ENCODE results near the gene UNCX.
A peak's percentile ranks its signal among the peaks of the same experiment; 100 is the strongest.
"Not testable (repeated sequence)": the region's sequence is repeated elsewhere in the genome, so short reads cannot be mapped to it uniquely, and the experiment has no call there.

UNCX gene

DNA sequence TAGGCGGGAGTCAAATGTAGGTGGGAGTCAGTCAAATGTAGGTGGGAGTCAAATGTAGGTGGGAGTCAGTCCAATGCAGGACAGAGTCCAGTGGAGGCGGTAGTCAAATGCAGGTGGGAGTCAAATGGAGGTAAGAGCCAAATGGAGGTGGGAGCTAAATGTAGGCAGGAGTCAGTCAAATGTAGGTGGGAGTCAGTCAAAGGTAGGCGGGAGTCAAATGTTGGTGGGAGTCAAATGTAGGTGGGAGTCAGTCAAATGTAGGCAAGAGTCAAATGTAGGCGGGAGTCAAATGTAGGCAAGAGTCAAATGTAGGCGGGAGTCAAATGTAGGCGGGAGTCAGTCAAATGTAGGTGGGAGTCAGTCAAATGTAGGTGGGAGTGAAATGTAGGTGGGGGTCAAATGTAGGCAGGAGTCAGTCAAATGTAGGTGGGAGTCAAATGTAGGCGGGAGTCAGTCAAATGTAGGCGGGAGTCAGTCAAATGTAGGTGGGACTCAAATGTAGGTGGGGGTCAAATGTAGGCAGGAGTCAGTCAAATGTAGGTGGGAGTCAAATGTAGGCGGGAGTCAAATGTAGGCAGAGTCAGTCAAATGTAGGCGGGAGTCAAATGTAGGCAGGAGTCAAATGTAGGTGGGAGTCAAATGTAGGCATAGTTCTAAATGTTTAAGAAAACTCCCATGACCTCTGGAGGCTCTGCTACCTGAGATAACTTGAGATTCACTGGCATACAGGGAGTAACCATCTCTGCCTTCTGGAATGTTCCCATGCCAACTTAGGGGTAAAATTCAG, 42.5 kb upstream of the UNCX start:
- H2AFZ ChIP-seq (ENCODE audit: low read length) = no peak overlapping the region

DNA sequence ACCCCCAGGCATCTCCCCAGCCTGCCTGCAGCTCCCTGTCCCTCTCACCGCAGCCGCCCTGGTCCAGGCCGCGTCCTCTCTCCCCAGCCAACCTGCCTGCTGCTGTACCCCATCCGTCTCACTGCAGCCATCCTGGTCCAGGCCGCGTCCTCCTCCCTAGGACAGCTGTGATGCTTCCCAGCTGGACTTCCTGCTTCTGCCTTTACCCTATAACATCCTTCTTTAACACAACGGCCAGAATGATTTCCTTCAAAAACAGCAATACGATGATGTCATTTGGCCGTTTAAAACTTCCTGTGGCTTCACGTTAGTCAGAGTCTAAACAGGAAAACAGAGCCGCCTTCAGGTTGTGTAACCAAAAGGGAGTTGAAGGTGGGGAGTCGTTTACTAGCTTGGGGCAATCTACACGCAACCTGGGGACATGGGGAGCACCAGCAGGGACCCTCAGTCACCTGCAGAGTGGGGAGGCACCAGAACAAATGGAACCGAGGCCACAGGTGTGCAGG, 40.4 kb upstream of the UNCX start:
- H3K27me3 ChIP-seq (ENCODE audit: insufficient read depth, low read length, poor library complexity, severe bottlenecking) = no peaks in the 10 kb centered on the region
- H3K9me3 ChIP-seq (ENCODE audit: insufficient read depth, low read depth, low read length) = no peaks in the 10 kb centered on the region
- H2AFZ ChIP-seq (ENCODE audit: low read length) = peak overlapping the region; percentile 28; the same call in 1 of the 2 replicates
- peaks cover 19% of the 10 kb centered on the region for H3K4me1 ChIP-seq (ENCODE audit: insufficient read depth, low read length, poor library complexity, severe bottlenecking)
- peak overlapping the region; percentile 41 for H3K4me3 ChIP-seq (ENCODE audit: low read length, poor library complexity, severe bottlenecking)
- no peak for TF ChIP-seq EZH2phosphoT487 (IDR thresholded peaks at IDR 0.05; ENCODE audit: borderline replicate concordance)
- TF ChIP-seq, protein P1, sequence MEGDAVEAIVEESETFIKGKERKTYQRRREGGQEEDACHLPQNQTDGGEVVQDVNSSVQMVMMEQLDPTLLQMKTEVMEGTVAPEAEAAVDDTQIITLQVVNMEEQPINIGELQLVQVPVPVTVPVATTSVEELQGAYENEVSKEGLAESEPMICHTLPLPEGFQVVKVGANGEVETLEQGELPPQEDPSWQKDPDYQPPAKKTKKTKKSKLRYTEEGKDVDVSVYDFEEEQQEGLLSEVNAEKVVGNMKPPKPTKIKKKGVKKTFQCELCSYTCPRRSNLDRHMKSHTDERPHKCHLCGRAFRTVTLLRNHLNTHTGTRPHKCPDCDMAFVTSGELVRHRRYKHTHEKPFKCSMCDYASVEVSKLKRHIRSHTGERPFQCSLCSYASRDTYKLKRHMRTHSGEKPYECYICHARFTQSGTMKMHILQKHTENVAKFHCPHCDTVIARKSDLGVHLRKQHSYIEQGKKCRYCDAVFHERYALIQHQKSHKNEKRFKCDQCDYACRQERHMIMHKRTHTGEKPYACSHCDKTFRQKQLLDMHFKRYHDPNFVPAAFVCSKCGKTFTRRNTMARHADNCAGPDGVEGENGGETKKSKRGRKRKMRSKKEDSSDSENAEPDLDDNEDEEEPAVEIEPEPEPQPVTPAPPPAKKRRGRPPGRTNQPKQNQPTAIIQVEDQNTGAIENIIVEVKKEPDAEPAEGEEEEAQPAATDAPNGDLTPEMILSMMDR (conservative IDR thresholded peaks at IDR 0.05; ENCODE audit: low read length) = peak; percentile 32
- no peaks in the 10 kb centered on the region for H3F3A ChIP-seq (ENCODE audit: low read depth)
- H3K36me3 ChIP-seq (ENCODE audit: insufficient read depth, low read length) = no peaks in the 10 kb centered on the region
- H3K4me2 ChIP-seq (ENCODE audit: low read depth, low read length, poor library complexity, severe bottlenecking) = peak overlapping the region; percentile 65
- no peaks in the 10 kb centered on the region for H3K9me2 ChIP-seq (replicated peaks; ENCODE audit: low read depth, low read length)
- H4K20me1 ChIP-seq (ENCODE audit: insufficient read depth, low read length, poor library complexity, severe bottlenecking) = no peaks in the 10 kb centered on the region
- H3K79me2 ChIP-seq (ENCODE audit: insufficient read depth, low read length) = no peaks in the 10 kb centered on the region
- H3K9ac ChIP-seq (ENCODE audit: low read depth, low read length, poor library complexity, severe bottlenecking) = peak overlapping the region; percentile 58

More for the DNA sequence above, 42.5 kb upstream of the UNCX start:
- no peaks in the 10 kb centered on the region for H3K27me3 ChIP-seq (ENCODE audit: insufficient read depth, low read length, poor library complexity, severe bottlenecking)
- no peak overlapping the region for H3K4me3 ChIP-seq (ENCODE audit: low read length, poor library complexity, severe bottlenecking)
- peaks cover 19% of the 10 kb centered on the region for H3K4me1 ChIP-seq (ENCODE audit: insufficient read depth, low read length, poor library complexity, severe bottlenecking)
- no peaks in the 10 kb centered on the region for H3K9me2 ChIP-seq (replicated peaks; ENCODE audit: low read depth, low read length)
- TF ChIP-seq, protein P1 (conservative IDR thresholded peaks at IDR 0.05; ENCODE audit: low read length) = no peak
- no peak for TF ChIP-seq EZH2phosphoT487 (IDR thresholded peaks at IDR 0.05; ENCODE audit: borderline replicate concordance)
- no peak overlapping the region for H3K4me2 ChIP-seq (ENCODE audit: low read depth, low read length, poor library complexity, severe bottlenecking)
- H3K36me3 ChIP-seq (ENCODE audit: insufficient read depth, low read length) = no peaks in the 10 kb centered on the region
- H3K79me2 ChIP-seq (ENCODE audit: insufficient read depth, low read length) = no peaks in the 10 kb centered on the region
- H3K9me3 ChIP-seq (ENCODE audit: insufficient read depth, low read depth, low read length) = no peaks in the 10 kb centered on the region
- H3K9ac ChIP-seq (ENCODE audit: low read depth, low read length, poor library complexity, severe bottlenecking) = no peak overlapping the region
- no peaks in the 10 kb centered on the region for H3F3A ChIP-seq (ENCODE audit: low read depth)
- H4K20me1 ChIP-seq (ENCODE audit: insufficient read depth, low read length, poor library complexity, severe bottlenecking) = no peaks in the 10 kb centered on the region

DNA sequence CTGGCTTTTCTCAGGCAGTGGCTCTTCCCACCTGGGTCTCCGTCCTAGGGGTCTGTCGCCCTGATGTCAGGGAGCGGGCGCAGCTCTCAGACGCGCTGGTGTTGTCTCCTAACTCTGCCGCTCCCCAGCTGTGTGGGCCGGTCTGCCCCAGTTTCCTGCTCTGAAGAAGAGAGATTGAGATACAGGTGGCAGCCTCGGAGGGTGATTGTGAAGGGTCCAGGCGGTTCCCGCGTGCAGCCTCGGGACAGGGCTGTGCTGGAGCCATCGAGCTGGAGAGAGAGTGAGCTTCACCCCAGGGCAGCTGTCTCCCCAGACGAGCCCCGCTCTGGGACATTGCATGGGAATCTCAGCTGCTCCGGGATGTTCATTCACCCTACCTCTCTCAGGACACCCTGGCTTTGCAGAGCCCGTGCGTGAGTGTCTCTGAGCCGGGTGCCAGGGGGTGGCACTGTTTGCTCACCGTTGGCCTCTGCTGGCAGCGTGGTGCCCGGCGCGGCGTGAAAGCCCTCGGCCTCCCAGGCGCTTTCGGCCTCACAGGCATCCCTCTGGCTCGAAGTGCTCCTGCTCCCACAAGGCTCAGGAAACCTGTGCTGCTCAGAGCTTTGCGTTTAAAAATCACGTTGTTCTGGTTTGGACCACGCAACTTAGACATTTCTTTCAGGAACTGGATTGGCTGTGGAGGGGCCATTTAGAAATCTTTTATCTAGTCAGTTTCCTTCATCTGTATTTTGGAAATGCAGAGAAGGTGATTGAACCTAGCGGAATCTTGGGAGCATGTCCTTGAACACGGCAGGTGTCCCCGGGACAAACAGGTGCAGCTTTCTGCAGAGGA, 38.9 kb upstream of the UNCX start:
- Histone ChIP-seq H3K9me2 (replicated peaks; ENCODE audit: low read depth, low read length) (no peaks in the 10 kb centered on the region), H3K9ac (ENCODE audit: low read depth, low read length, poor library complexity, severe bottlenecking) (no peak overlapping the region), H3K9me3 (ENCODE audit: insufficient read depth, low read depth, low read length) (no peaks in the 10 kb centered on the region), H3K4me1 (ENCODE audit: insufficient read depth, low read length, poor library complexity, severe bottlenecking) (peaks cover 23% of the 10 kb centered on the region), H3K27me3 (ENCODE audit: insufficient read depth, low read length, poor library complexity, severe bottlenecking) (no peaks in the 10 kb centered on the region), H3K4me3 (ENCODE audit: low read length, poor library complexity, severe bottlenecking) (no peak overlapping the region), H2AFZ (ENCODE audit: low read length) (peak overlapping the region; percentile 74), H3K36me3 (ENCODE audit: insufficient read depth, low read length) (no peaks in the 10 kb centered on the region), H3K4me2 (ENCODE audit: low read depth, low read length, poor library complexity, severe bottlenecking) (no peak overlapping the region), H4K20me1 (ENCODE audit: insufficient read depth, low read length, poor library complexity, severe bottlenecking) (no peaks in the 10 kb centered on the region), H3F3A (ENCODE audit: low read depth) (0 out of 2 replicates have a peak, but pooled peaks cover 2% of the 10 kb centered on the region), H3K79me2 (ENCODE audit: insufficient read depth, low read length) (no peaks in the 10 kb centered on the region)
- TF ChIP-seq, protein P1 (conservative IDR thresholded peaks at IDR 0.05; ENCODE audit: low read length) = peak; percentile 74
- no peak for TF ChIP-seq EZH2phosphoT487 (IDR thresholded peaks at IDR 0.05; ENCODE audit: borderline replicate concordance)

DNA sequence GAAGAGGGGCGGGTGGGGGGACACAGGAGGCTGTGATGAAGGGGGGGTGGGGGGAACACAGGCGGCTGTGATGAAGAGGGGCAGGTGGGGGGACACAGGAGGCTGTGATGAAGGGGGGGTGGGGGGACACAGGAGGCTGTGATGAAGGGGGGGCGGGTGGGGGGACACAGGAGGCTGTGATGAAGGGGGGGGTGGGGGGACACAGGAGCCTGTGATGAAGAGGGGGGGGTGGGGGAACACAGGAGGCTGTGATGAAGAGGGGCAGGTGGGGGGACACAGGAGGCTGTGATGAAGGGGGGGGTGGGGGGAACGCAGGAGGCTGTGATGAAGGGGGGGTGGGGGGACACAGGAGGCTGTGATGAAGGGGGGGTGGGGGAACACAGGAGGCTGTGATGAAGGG, 36.2 kb upstream of the UNCX start:
- not testable (repeated sequence) for H3K4me3 ChIP-seq (ENCODE audit: low read length, poor library complexity, severe bottlenecking); H3K9ac ChIP-seq (ENCODE audit: low read depth, low read length, poor library complexity, severe bottlenecking); H3K9me2 ChIP-seq (replicated peaks; ENCODE audit: low read depth, low read length); H4K20me1 ChIP-seq (ENCODE audit: insufficient read depth, low read length, poor library complexity, severe bottlenecking); H3K4me2 ChIP-seq (ENCODE audit: low read depth, low read length, poor library complexity, severe bottlenecking); H3K27me3 ChIP-seq (ENCODE audit: insufficient read depth, low read length, poor library complexity, severe bottlenecking); H3K36me3 ChIP-seq (ENCODE audit: insufficient read depth, low read length); H3K9me3 ChIP-seq (ENCODE audit: insufficient read depth, low read depth, low read length); H3F3A ChIP-seq (ENCODE audit: low read depth); H3K79me2 ChIP-seq (ENCODE audit: insufficient read depth, low read length); H2AFZ ChIP-seq (ENCODE audit: low read length)
- H3K4me1 ChIP-seq (ENCODE audit: insufficient read depth, low read length, poor library complexity, severe bottlenecking) = peaks cover 21% of the 10 kb centered on the region
